HepG2 (cell line): Measurements from ENCODE around the gene SELENOW. TPM values are rescaled to one million over a fixed set of nuclear protein-coding genes. Genes with fewer than 3 reads are reported as not detected.
A peak's percentile ranks its signal among the peaks of the same experiment; 100 is the strongest.

Source experiments
- CENPX ChIP-seq: sonication (generic); formaldehyde crosslinking; IDR thresholded peaks from 2 replicates; pipeline ENCODE4 v1.9.0; 2021; ENCODE audit warnings: mild to moderate bottlenecking, missing genetic modification reagents, moderate library complexity
- FLYWCH1 ChIP-seq: sonication (generic); formaldehyde crosslinking; IDR thresholded peaks from 2 replicates; pipeline ENCODE4 v1.8.1; 2023; ENCODE audit warnings: mild to moderate bottlenecking, missing genetic modification reagents
- GLI4 ChIP-seq: sonication (generic); formaldehyde crosslinking; IDR thresholded peaks from 2 replicates; pipeline ENCODE4 v1.5.1; 2020; ENCODE audit warnings: missing genetic modification reagents, mild to moderate bottlenecking, moderate library complexity, borderline replicate concordance
- KDM5B ChIP-seq: sonication (generic); formaldehyde crosslinking; IDR thresholded peaks from 2 replicates; pipeline ENCODE4 v1.4.0; 2020; ENCODE audit warnings: missing genetic modification reagents, mild to moderate bottlenecking, borderline replicate concordance
- MAF1 ChIP-seq: sonication (generic); formaldehyde crosslinking; IDR thresholded peaks from 2 replicates; pipeline ENCODE4 v1.5.0; 2020; ENCODE audit warnings: missing genetic modification reagents, borderline replicate concordance
- MEF2D ChIP-seq: sonication (generic); formaldehyde crosslinking; IDR thresholded peaks from 2 replicates; pipeline ENCODE4 v1.5.1; 2020; ENCODE audit warnings: mild to moderate bottlenecking, missing genetic modification reagents
- RBM39 ChIP-seq: fragments of 200-400 bp; formaldehyde crosslinking; IDR thresholded peaks from one replicate; pipeline ENCODE4 v1.6.1; 2018; ENCODE audit warnings: antibody characterized with exemption, mild to moderate bottlenecking, low read depth, low read length; ENCODE audit not compliant: poor library complexity, severe bottlenecking
- SRSF9 ChIP-seq: fragments of 200-400 bp; formaldehyde crosslinking; IDR thresholded peaks from 2 replicates; pipeline ENCODE4 v1.6.1; 2018; ENCODE audit warnings: borderline replicate concordance, mild to moderate bottlenecking, low read depth, low read length; ENCODE audit not compliant: insufficient read depth, poor library complexity, severe bottlenecking
- U2AF2 ChIP-seq: fragments of 200-400 bp; formaldehyde crosslinking; IDR thresholded peaks from 2 replicates; pipeline ENCODE4 v1.6.1; 2017; ENCODE audit warnings: low read depth, mild to moderate bottlenecking, low read length
- ZBTB7B ChIP-seq: sonication (generic); formaldehyde crosslinking; IDR thresholded peaks from 2 replicates; pipeline ENCODE4 v1.4.0; 2020; ENCODE audit warnings: missing genetic modification reagents
- ZFP1 ChIP-seq: IDR thresholded peaks from 2 replicates; pipeline ENCODE4 v1.6.1; 2016
- ZNF136 ChIP-seq: sonication (generic); formaldehyde crosslinking; IDR thresholded peaks from 2 replicates; pipeline ENCODE4 v1.8.1; 2022; ENCODE audit warnings: low read depth, mild to moderate bottlenecking, moderate library complexity, missing genetic modification reagents
- ZNF431 ChIP-seq: sonication (generic); formaldehyde crosslinking; IDR thresholded peaks from 2 replicates; pipeline ENCODE4 v1.9.0; 2022; ENCODE audit warnings: missing genetic modification reagents, low read depth, mild to moderate bottlenecking, borderline replicate concordance
- ZNF451 ChIP-seq: sonication (generic); formaldehyde crosslinking; IDR thresholded peaks from 2 replicates; pipeline ENCODE4 v1.5.0; 2020; ENCODE audit warnings: mild to moderate bottlenecking, missing genetic modification reagents
- ZNF543 ChIP-seq: sonication (generic); formaldehyde crosslinking; IDR thresholded peaks from 2 replicates; pipeline ENCODE4 v1.4.0; 2020; ENCODE audit warnings: mild to moderate bottlenecking, missing genetic modification reagents
- ZNF567 ChIP-seq: sonication (generic); formaldehyde crosslinking; IDR thresholded peaks from 2 replicates; pipeline ENCODE4 v1.8.1; 2023; ENCODE audit warnings: mild to moderate bottlenecking, missing genetic modification reagents, borderline replicate concordance
- ZNF7 ChIP-seq: IDR thresholded peaks from 2 replicates; pipeline ENCODE4 v1.6.1; 2016; ENCODE audit warnings: missing biosample characterization, missing genetic modification reagents
- ZSCAN25 ChIP-seq: sonication (generic); formaldehyde crosslinking; IDR thresholded peaks from 2 replicates; pipeline ENCODE4 v1.8.0; 2022; ENCODE audit warnings: mild to moderate bottlenecking, missing genetic modification reagents
- ZSCAN31 ChIP-seq: sonication (generic); formaldehyde crosslinking; IDR thresholded peaks from 2 replicates; pipeline ENCODE4 v1.5.0; 2020; ENCODE audit warnings: low read depth, mild to moderate bottlenecking, missing genetic modification reagents
- polyA plus RNA-seq, 8 experiments: library from polyadenylated mRNA; depleted of rRNA in 3 of 8; stranded (reverse) in 7 of 8; unstranded in 1 of 8; fragments of >200 nt; fragmentation: Illumina TruSeq in 4 of 8; extraction: Trizol in 4 of 8; gene quantifications; 2 replicates each; pipeline versions ENCODE4 v1.2.1 to v1.2.3, GENCODE V29; 2011 to 2016; ENCODE audit warnings: low read depth in 4 of 8, missing spikeins in 1 of 8, mixed read lengths in 1 of 8; ENCODE audit not compliant: insufficient read depth in 1 of 8
- total RNA-seq, 5 experiments: library from RNA; depleted of rRNA; stranded (reverse); fragments of >200 nt; fragmentation: Illumina TruSeq; extraction: Trizol; gene quantifications; 2 replicates each; pipeline ENCODE4 v1.2.3, GENCODE V29; 2016; ENCODE audit warnings: low read depth in 1 of 5
- TF ChIP-seq, protein P1 (sequence below): sonication (generic); formaldehyde crosslinking; IDR thresholded peaks from 2 replicates; pipeline ENCODE4 v1.4.0; 2020; ENCODE audit warnings: missing genetic modification reagents, borderline replicate concordance
- TF ChIP-seq, protein P2 (sequence below): sonication (generic); formaldehyde crosslinking; IDR thresholded peaks from 2 replicates; pipeline ENCODE4 v1.5.1; 2020; ENCODE audit warnings: mild to moderate bottlenecking, moderate library complexity, missing genetic modification reagents
- TF ChIP-seq, protein P3 (sequence below): sonication (generic); formaldehyde crosslinking; IDR thresholded peaks from 2 replicates; pipeline ENCODE4 v1.4.0; 2020; ENCODE audit warnings: mild to moderate bottlenecking, missing genetic modification reagents

Gene SELENOW
- total and polyA plus RNA-seq, 2 of the 13 experiments (the other 11 are each of a cell fraction or from before 2014, with no cell fraction given), result 50.3 to 64.7 TPM

- TF ChIP-seq, protein P1, sequence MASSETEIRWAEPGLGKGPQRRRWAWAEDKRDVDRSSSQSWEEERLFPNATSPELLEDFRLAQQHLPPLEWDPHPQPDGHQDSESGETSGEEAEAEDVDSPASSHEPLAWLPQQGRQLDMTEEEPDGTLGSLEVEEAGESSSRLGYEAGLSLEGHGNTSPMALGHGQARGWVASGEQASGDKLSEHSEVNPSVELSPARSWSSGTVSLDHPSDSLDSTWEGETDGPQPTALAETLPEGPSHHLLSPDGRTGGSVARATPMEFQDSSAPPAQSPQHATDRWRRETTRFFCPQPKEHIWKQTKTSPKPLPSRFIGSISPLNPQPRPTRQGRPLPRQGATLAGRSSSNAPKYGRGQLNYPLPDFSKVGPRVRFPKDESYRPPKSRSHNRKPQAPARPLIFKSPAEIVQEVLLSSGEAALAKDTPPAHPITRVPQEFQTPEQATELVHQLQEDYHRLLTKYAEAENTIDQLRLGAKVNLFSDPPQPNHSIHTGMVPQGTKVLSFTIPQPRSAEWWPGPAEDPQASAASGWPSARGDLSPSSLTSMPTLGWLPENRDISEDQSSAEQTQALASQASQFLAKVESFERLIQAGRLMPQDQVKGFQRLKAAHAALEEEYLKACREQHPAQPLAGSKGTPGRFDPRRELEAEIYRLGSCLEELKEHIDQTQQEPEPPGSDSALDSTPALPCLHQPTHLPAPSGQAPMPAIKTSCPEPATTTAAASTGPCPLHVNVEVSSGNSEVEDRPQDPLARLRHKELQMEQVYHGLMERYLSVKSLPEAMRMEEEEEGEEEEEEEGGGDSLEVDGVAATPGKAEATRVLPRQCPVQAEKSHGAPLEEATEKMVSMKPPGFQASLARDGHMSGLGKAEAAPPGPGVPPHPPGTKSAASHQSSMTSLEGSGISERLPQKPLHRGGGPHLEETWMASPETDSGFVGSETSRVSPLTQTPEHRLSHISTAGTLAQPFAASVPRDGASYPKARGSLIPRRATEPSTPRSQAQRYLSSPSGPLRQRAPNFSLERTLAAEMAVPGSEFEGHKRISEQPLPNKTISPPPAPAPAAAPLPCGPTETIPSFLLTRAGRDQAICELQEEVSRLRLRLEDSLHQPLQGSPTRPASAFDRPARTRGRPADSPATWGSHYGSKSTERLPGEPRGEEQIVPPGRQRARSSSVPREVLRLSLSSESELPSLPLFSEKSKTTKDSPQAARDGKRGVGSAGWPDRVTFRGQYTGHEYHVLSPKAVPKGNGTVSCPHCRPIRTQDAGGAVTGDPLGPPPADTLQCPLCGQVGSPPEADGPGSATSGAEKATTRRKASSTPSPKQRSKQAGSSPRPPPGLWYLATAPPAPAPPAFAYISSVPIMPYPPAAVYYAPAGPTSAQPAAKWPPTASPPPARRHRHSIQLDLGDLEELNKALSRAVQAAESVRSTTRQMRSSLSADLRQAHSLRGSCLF, result no peak
- TF ChIP-seq FLYWCH1 (0 out of 2 replicates have a peak, but pooled peaks have one; percentile 35), ZNF451 (CRISPR knock-in tag) (peak; percentile 33; the same call in 1 of the 2 replicates), CENPX (CRISPR knock-in tag) (no peak), ZFP1 (CRISPR knock-in tag) (no peak), ZNF431 (CRISPR knock-in tag) (no peak; the same call in 1 of the 2 replicates), ZNF543 (CRISPR knock-in tag) (peak; percentile 75; the same call in 1 of the 2 replicates), SRSF9 (no peak), ZNF136 (CRISPR knock-in tag) (no peak), ZNF567 (0 out of 2 replicates have a peak, but pooled peaks have one; percentile 43), ZSCAN25 (no peak; the same call in 1 of the 2 replicates), KDM5B (CRISPR knock-in tag) (peak; percentile 92), MEF2D (peak; percentile 43), MAF1 (CRISPR knock-in tag) (peak; percentile 74; the same call in 1 of the 2 replicates), RBM39 (no peak), ZBTB7B (CRISPR knock-in tag) (peak; percentile 99), ZNF7 (CRISPR knock-in tag) (no peak), GLI4 (CRISPR knock-in tag) (no peak), U2AF2 (no peak), ZSCAN31 (CRISPR knock-in tag) (peak; percentile 83)
- TF ChIP-seq, protein P2, sequence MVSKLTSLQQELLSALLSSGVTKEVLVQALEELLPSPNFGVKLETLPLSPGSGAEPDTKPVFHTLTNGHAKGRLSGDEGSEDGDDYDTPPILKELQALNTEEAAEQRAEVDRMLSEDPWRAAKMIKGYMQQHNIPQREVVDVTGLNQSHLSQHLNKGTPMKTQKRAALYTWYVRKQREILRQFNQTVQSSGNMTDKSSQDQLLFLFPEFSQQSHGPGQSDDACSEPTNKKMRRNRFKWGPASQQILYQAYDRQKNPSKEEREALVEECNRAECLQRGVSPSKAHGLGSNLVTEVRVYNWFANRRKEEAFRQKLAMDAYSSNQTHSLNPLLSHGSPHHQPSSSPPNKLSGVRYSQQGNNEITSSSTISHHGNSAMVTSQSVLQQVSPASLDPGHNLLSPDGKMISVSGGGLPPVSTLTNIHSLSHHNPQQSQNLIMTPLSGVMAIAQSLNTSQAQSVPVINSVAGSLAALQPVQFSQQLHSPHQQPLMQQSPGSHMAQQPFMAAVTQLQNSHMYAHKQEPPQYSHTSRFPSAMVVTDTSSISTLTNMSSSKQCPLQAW (CRISPR knock-in tag), result peak; percentile 61; the same call in 1 of the 2 replicates
- TF ChIP-seq, protein P3, sequence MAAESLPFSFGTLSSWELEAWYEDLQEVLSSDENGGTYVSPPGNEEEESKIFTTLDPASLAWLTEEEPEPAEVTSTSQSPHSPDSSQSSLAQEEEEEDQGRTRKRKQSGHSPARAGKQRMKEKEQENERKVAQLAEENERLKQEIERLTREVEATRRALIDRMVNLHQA, result no peak
Measured at GRCh38 chr19:47778049-47778953, at the start of gene SELENOW (continued).
